Stimulated activated CD8-positive, alpha-beta memory T cell treated with anti-CD3 and anti-CD28 coated beads, Interleukin-4, amount 100 ng/mL, for 4 hours (primary cell): ENCODE data around the gene MMP1.

ENCODE experiments used
- DNase-seq, 2 donors: peaks; one replicate each; pipeline ENCODE4 v3.0.0-alpha.2; 2020; ENCODE audit warnings: low read depth in 2 of 2, low spot score in 1 of 2

MMP1 gene

DNA sequence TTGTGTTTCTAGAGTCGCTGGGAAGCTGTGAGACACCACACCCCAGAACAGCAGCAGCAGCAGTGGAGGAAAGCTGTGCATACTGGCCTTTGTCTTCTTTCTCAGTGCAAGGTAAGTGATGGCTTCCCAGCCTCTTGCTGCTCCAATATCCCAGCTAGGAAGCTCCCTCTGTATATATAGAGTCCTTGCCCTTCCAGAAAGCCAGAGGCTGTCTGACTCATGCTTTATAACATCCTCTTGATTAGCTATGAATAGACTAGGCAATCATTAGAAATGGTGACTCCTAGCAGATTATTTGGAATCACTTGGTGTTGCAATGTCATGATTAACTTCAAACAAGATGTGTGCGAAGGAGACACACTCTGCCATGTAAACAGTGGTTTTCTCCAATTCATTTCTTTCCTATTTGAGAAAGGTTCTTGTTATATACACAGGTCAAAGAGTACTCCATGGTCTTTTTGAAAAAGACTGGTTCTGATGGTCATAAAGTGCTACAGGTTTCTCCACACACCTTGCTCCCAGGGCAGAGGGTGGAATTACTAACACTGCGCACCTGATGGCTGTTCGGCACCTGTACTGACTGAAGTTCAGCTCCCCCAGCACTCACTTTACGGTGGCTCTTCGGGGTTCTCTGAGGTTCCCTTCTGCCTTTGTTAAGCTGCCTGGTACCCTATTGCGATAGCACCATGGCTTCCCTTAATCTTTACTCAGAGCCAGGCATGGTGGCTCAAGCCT lies at the start of gene MMP1:
Gene MMP1, minus strand, starts transcription at position 149 of the 735 bp plus-strand sequence. Its CDS starts 68 bp downstream, at position 81.
- no peak for DNase-seq

DNA sequence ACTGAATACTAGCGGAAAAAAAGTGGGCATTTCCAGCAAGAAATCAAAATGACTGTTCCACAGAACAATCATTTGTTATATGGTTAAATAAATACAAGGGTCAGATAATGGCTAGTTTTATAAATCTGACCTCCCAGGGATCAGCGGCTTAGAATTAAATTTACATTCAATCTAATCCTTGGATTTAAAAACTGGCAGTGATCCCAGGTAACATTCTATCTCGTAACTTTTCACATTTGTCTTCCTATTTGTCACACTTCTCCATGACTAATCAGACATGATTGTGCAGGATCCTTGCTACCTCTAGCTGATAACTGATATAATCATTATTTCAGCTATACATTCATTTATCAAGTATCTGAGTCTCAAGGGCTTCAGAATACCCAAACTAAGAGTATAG lies 48.3 kb upstream of the MMP1 start:
- DNase-seq = no peak

DNA sequence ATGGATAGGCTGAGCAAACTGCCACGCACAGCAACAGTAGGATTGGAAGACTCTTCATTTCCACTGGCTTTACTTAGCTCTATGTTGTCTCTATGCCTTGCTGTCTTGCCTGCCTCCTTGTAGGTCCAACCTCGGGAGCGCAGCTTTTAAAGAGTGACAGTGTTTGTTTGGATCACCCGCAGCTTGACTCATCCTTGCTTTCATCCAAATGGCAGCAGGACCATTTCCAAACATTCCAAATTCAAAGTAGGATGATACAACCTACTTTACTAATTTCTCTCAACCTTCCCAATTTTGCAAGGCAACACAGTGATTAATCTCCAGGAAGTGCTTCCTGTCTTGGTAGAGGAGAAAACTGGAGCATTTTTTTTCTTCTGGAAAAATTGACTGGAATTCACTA lies 45.5 kb upstream of the MMP1 start, which contains the start of gene MMP3:
Gene MMP3, minus strand, starts transcription at position 121 of the 400 bp plus-strand sequence. Its CDS starts 63 bp downstream, at position 58.
- no peak for DNase-seq

GRCh38 chr11:102842930-102843329 lies 45.0 kb upstream of the MMP1 start:
- DNase-seq = no peak

DNA sequence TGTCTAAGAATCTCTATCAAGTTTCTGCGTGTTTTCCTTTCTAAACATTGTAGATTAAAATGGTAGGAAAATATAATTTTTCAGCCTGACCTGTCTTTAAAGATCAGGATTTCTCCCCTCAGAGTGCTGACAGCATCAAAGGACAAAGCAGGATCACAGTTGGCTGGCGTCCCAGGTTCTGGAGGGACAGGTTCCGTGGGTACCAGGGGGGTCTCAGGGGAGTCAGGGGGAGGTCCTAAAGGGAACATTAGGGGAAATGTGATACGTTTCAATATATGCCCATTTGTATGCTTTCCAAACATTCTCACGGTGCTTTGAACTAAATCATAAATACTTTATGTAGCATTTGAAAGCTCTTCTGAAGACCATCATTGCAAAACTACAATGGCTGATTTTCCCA lies 42.1 kb upstream of the MMP1 start:
- no peak for DNase-seq

DNA sequence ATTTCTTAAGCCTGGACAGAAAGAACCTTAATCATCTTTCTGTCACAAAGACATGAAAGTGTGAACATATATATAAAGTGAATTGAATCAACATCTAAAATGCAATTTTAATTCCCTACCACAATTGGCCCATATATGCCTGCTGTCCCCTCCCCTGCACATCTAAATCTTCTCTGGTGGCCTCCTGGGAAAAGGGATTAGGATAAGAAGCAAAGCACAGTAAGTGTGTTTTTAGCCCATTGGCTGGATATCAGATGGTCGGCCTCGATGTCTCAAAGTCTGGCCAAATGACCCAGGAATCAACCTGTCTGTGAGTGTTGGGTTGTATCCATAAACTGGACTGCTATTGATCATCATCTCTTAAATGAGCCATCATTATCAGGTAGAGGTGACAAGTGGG lies 39.7 kb upstream of the MMP1 start:
- DNase-seq = no peak

- DNase-seq = no peak
Measured at GRCh38 chr11:102837156-102837555, 39.2 kb upstream of the MMP1 start.

DNA sequence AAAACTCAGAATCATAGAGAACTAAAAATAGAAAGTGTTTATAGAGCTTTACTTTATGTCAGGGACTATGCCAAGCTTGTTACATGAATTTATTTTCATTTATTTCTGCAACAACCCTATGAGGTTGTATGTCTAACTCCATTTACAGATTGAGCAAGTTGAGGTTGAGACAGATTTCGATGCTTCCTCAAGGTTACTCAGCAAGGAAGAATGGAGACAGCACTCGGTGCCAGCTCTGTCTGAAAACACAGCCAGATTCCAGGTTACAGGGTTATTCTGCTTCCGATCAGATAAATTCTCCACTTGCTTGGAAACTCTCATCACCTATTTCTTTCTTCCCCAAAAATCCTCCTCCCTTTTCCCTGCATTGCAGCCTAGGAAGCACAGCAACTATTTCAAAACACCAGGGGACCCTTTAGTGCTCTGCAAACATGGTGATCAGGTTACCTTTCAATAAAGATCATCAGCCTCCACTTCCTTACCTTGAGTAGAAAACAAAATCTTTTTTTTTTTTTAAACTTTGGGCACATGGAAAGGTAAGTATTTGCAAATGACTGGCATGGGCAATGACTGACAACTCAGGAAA lies 38.4 kb upstream of the MMP1 start:
- DNase-seq = no peak

- no peak for DNase-seq
Measured at GRCh38 chr11:102833731-102834130, 35.8 kb upstream of the MMP1 start.

DNA sequence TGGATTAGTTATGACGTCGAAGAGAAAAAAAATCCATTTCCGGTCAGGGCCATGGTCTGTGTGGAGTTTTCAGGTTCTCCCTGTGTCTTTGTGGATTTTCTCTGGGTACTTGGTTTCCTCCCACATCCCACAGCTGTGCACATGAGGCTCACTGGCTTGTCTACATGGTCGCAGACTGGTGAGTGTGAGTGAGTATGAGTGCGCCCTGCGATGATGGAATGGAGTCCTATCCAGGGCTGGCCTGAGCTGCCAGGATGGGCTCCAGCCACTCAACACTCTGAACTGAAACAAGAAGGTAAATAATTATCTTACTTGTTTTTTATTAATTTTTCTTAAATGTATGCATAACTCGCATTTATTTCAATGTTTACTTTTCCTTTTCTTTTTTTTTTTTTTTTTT lies 34.7 kb upstream of the MMP1 start:
- DNase-seq = no peak

DNA sequence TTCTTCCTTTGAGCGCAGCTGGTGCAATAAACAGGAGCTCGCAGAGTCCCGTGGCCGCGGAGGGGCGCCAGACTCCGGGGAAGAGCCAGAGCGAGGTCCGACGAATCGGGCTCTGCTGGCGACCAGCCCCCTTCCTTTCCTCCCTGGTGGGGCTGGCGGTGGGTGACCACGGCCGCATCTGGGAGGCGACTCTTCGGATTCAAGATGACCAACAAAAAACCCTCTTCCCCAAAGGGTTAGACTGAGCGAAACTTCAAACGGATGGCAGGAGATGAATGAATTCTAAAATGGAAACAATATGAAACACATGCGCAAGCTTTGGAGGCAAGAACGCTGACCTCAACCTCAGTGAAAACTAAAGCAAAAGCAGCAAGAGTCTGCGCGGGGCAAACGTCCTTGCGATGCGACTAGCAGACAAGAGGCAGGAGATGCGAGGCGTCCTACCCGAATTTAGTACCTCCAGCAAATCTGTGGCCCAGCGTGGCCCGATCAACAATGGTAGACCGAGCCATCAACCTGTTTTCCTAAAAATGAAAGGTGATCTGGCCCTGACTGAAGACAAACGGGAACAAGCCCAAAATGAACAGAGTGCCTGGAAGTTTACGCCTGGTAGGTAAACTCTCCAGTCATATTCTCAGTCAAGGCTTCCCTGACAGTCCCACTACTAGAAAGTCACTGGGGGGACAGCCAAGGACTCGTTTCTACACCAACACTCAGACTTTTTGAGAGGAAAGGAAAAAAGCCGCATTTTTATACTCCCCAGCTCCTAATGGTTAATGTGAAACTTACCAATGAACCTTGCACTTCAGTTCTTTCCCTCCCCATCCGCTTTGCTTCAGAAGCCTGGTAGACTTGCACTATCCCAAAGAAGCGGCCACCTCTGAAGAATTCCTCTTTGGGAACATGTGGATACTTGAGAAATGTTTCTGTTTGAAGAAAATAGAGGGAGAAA lies 33.8 kb upstream of the MMP1 start:
- DNase-seq = no peak

DNA sequence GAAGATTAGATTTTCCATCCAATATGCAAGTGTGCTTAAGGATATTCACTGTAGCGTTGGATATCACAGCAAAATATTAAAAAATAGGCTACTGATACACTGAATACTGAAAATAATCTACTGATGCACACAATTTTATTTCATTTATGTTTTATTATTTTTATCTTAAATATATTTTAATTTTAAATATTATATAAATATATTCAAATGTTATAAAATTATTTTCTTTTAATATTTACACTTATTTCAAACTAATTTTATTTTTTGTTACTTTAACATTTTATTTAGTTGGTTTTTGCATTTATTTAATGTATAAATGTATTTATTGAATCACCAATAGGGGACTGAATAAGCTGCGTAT lies 33.1 kb upstream of the MMP1 start:
- no peak for DNase-seq

DNA sequence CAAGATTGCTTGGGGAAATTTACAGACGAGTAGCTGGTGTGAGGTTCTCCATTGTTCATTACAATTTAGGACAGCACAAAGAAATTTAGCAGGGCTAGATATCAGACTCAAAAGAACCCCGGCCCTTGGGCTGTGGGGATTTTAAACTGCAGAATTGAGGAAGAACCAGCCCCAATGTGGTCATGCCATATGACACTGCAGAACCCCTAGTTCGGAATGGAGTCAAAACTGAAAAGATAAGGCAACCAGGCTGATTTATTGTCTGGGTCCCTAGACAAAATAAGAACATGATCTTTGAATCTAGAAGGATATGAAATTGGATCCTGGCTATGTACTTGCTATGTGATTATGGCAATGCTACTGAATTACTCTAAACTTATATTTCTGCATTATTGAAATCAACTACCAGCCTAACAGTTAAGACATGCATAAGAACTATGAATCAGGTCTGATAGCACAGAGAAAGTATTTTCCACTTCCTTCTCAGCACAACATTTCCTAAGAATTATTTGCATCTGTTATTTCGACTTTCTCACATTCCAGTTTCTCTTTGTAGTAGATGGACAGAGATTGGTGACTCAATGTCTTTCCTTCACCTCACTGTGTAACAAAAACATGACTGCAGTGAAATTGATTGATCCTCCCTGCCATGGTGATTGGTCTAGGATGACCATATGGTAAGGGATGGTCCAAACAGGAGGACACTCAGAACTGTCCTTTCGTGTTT lies 32.2 kb upstream of the MMP1 start:
- DNase-seq = no peak

GRCh38 chr11:102829316-102830000 lies 31.5 kb upstream of the MMP1 start:
- no peak for DNase-seq

- no peak for DNase-seq
Measured at GRCh38 chr11:102824556-102824955, 26.6 kb upstream of the MMP1 start.

GRCh38 chr11:102819491-102819890 lies 21.5 kb upstream of the MMP1 start:
- no peak for DNase-seq

GRCh38 chr11:102813484-102813883 lies 15.5 kb upstream of the MMP1 start:
- no peak for DNase-seq

DNA sequence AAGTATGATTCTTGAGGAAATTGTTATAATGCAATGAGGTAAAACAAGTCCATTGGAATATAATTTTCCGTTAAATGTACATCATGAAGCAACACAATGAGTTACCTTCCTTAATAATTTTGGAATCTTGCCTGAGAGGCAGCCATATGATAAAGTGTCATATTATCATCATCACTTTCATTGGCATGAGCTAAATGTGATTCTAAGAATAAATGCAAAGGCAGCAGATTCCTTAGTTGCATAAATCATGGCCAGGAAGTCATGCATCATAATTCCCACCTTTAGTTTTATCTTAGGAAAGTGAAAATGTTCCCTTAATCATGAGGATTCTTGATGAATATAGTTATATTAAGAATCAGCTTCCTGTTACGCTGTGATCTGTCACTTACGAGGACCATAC lies 14.2 kb upstream of the MMP1 start:
- no peak for DNase-seq

GRCh38 chr11:102810950-102811660 lies 13.1 kb upstream of the MMP1 start:
- DNase-seq = no peak

GRCh38 chr11:102809971-102810370 lies 12.0 kb upstream of the MMP1 start:
- DNase-seq = no peak
